Activated naive CD4-positive, alpha-beta T cell treated with anti-CD3 and anti-CD28 coated beads, Interleukin-2, amount 50 U/mL, for 24 hours (primary cell): ENCODE results near the gene FCHSD2.
A peak's percentile ranks its signal among the peaks of the same experiment; 100 is the strongest.
"Not testable (repeated sequence)": the region's sequence is repeated elsewhere in the genome, so short reads cannot be mapped to it uniquely, and the experiment has no call there.

Experiments
- H3K27ac Mint-ChIP-seq: one replicate; pipeline ENCODE4 v1.8.0; 2021; ENCODE audit warnings: mild to moderate bottlenecking, mixed read lengths
- H3K27me3 Mint-ChIP-seq: one replicate; pipeline ENCODE4 v1.8.0; 2021; ENCODE audit warnings: mixed read lengths
- H3K36me3 Mint-ChIP-seq: one replicate; pipeline ENCODE4 v1.8.0; 2021; ENCODE audit warnings: mixed read lengths
- H3K4me1 Mint-ChIP-seq: one replicate; pipeline ENCODE4 v1.8.0; 2021; ENCODE audit warnings: mixed read lengths
- H3K4me3 Mint-ChIP-seq: one replicate; pipeline ENCODE4 v1.8.0; 2021; ENCODE audit warnings: mild to moderate bottlenecking, mixed read lengths
- H3K9me3 Mint-ChIP-seq: one replicate; pipeline ENCODE4 v1.8.0; 2021; ENCODE audit warnings: mixed read lengths

FCHSD2 gene

GRCh38 chr11:72816404-72816990 is 325.6 kb downstream of the FCHSD2 start:
- H3K27me3 Mint-ChIP-seq = no peaks in the 10 kb centered on the region
- H3K36me3 Mint-ChIP-seq = peaks cover 13% of the 10 kb centered on the region
- H3K9me3 Mint-ChIP-seq = no peaks in the 10 kb centered on the region
- H3K27ac Mint-ChIP-seq = peak overlapping the region; percentile 59
- peak overlapping the region; percentile 99 for H3K4me3 Mint-ChIP-seq
- peaks cover 53% of the 10 kb centered on the region for H3K4me1 Mint-ChIP-seq

GRCh38 chr11:72815110-72815618 is 327.0 kb downstream of the FCHSD2 start:
- no peaks in the 10 kb centered on the region for H3K9me3 Mint-ChIP-seq
- H3K4me3 Mint-ChIP-seq = peak overlapping the region; percentile 99
- H3K27ac Mint-ChIP-seq = peak overlapping the region; percentile 96
- no peaks in the 10 kb centered on the region for H3K27me3 Mint-ChIP-seq
- peaks cover 15% of the 10 kb centered on the region for H3K36me3 Mint-ChIP-seq
- H3K4me1 Mint-ChIP-seq = peaks cover 47% of the 10 kb centered on the region

GRCh38 chr11:72814286-72815109 is 327.6 kb downstream of the FCHSD2 start, which contains the start of gene ATG16L2:
TSS of gene ATG16L2 (plus strand) at chr11:72814411. CDS start at chr11:72814446, 35 bp downstream.
- Mint-ChIP-seq H3K36me3 (peaks cover 14% of the 10 kb centered on the region), H3K27me3 (no peaks in the 10 kb centered on the region)

GRCh38 chr11:72813740-72814285 is 328.3 kb downstream of the FCHSD2 start:
- peaks cover 44% of the 10 kb centered on the region for H3K4me1 Mint-ChIP-seq
- H3K36me3 Mint-ChIP-seq = peaks cover 14% of the 10 kb centered on the region
- no peaks in the 10 kb centered on the region for H3K27me3 Mint-ChIP-seq
- H3K9me3 Mint-ChIP-seq = no peaks in the 10 kb centered on the region
- peak overlapping the region; percentile 96 for H3K27ac Mint-ChIP-seq
- peak overlapping the region; percentile 98 for H3K4me3 Mint-ChIP-seq

More at GRCh38 chr11:72814286-72815109, 327.6 kb downstream of the FCHSD2 start, which contains the start of gene ATG16L2:
- Mint-ChIP-seq H3K4me1 (peaks cover 44% of the 10 kb centered on the region), H3K4me3 (peak within 1 kb of the TSS; percentile 99), H3K9me3 (no peaks in the 10 kb centered on the region), H3K27ac (peak within 1 kb of the TSS; percentile 96)

- H3K36me3 Mint-ChIP-seq = peaks cover 14% of the 10 kb centered on the region
- H3K27me3 Mint-ChIP-seq = no peaks in the 10 kb centered on the region
- H3K27ac Mint-ChIP-seq = peak overlapping the region; percentile 96
- peaks cover 40% of the 10 kb centered on the region for H3K4me1 Mint-ChIP-seq
- peak overlapping the region; percentile 98 for H3K4me3 Mint-ChIP-seq
- H3K9me3 Mint-ChIP-seq = no peaks in the 10 kb centered on the region
Observed at GRCh38 chr11:72812967-72813739, 329.0 kb downstream of the FCHSD2 start.

- Mint-ChIP-seq H3K27me3 (no peaks in the 10 kb centered on the region), H3K4me1 (peaks cover 37% of the 10 kb centered on the region), H3K27ac (peak overlapping the region; percentile 96), H3K36me3 (peaks cover 10% of the 10 kb centered on the region), H3K4me3 (peak overlapping the region; percentile 98), H3K9me3 (no peaks in the 10 kb centered on the region)
Observed at GRCh38 chr11:72812604-72812966, 329.5 kb downstream of the FCHSD2 start.

GRCh38 chr11:72811686-72812085 is 330.4 kb downstream of the FCHSD2 start:
- H3K27ac Mint-ChIP-seq = peak overlapping the region; percentile 62
- not testable (repeated sequence) for H3K36me3 Mint-ChIP-seq, H3K9me3 Mint-ChIP-seq, H3K27me3 Mint-ChIP-seq
- H3K4me3 Mint-ChIP-seq = peak overlapping the region; percentile 75
- H3K4me1 Mint-ChIP-seq = peaks cover 33% of the 10 kb centered on the region

- Mint-ChIP-seq H3K4me1 (peaks cover 20% of the 10 kb centered on the region), H3K27me3 (no peaks in the 10 kb centered on the region), H3K36me3 (peaks cover 9% of the 10 kb centered on the region), H3K9me3 (no peaks in the 10 kb centered on the region), H3K27ac (no peak overlapping the region), H3K4me3 (no peak overlapping the region)
Observed at GRCh38 chr11:72808331-72808798, 333.8 kb downstream of the FCHSD2 start.

GRCh38 chr11:72807792-72808191 is 334.3 kb downstream of the FCHSD2 start:
- Mint-ChIP-seq H3K4me3 (no peak overlapping the region), H3K27ac (no peak overlapping the region)

GRCh38 chr11:72807021-72807693 is 335.0 kb downstream of the FCHSD2 start:
- Mint-ChIP-seq H3K9me3 (no peaks in the 10 kb centered on the region), H3K36me3 (peaks cover 8% of the 10 kb centered on the region), H3K4me3 (no peak overlapping the region), H3K27me3 (no peaks in the 10 kb centered on the region), H3K4me1 (peaks cover 10% of the 10 kb centered on the region), H3K27ac (no peak overlapping the region)

More at GRCh38 chr11:72807792-72808191, 334.3 kb downstream of the FCHSD2 start:
- Mint-ChIP-seq H3K36me3 (peaks cover 9% of the 10 kb centered on the region), H3K4me1 (peaks cover 15% of the 10 kb centered on the region), H3K9me3 (no peaks in the 10 kb centered on the region), H3K27me3 (no peaks in the 10 kb centered on the region)

GRCh38 chr11:72806378-72806777 is 335.7 kb downstream of the FCHSD2 start:
- H3K36me3 Mint-ChIP-seq, H3K4me3 Mint-ChIP-seq, H3K4me1 Mint-ChIP-seq, H3K9me3 Mint-ChIP-seq, H3K27me3 Mint-ChIP-seq: not testable (repeated sequence)
- H3K27ac Mint-ChIP-seq = peak overlapping the region; percentile 44

- no peaks in the 10 kb centered on the region for H3K4me1 Mint-ChIP-seq
- H3K9me3 Mint-ChIP-seq = no peaks in the 10 kb centered on the region
- no peak overlapping the region for H3K27ac Mint-ChIP-seq
- no peak overlapping the region for H3K4me3 Mint-ChIP-seq
- no peaks in the 10 kb centered on the region for H3K27me3 Mint-ChIP-seq
- H3K36me3 Mint-ChIP-seq = peaks cover 4% of the 10 kb centered on the region
Observed at GRCh38 chr11:72805216-72805615, 336.9 kb downstream of the FCHSD2 start.

- Mint-ChIP-seq H3K36me3 (no peaks in the 10 kb centered on the region), H3K9me3 (no peaks in the 10 kb centered on the region), H3K27me3 (no peaks in the 10 kb centered on the region), H3K4me1 (no peaks in the 10 kb centered on the region), H3K4me3 (no peak overlapping the region), H3K27ac (no peak overlapping the region)
Observed at GRCh38 chr11:72802822-72803221, 339.3 kb downstream of the FCHSD2 start.

GRCh38 chr11:72799441-72799840 is 342.7 kb downstream of the FCHSD2 start:
- H3K27me3 Mint-ChIP-seq = no peaks in the 10 kb centered on the region
- H3K36me3 Mint-ChIP-seq = no peaks in the 10 kb centered on the region
- H3K9me3 Mint-ChIP-seq = no peaks in the 10 kb centered on the region
- peaks cover 5% of the 10 kb centered on the region for H3K4me1 Mint-ChIP-seq
- no peak overlapping the region for H3K27ac Mint-ChIP-seq
- no peak overlapping the region for H3K4me3 Mint-ChIP-seq

GRCh38 chr11:72798361-72798760 is 343.8 kb downstream of the FCHSD2 start:
- Mint-ChIP-seq H3K4me3 (no peak overlapping the region), H3K27ac (no peak overlapping the region), H3K4me1 (peaks cover 16% of the 10 kb centered on the region), H3K9me3 (no peaks in the 10 kb centered on the region), H3K36me3 (no peaks in the 10 kb centered on the region), H3K27me3 (no peaks in the 10 kb centered on the region)
